GM23248 (cell line): ENCODE measurements around the gene IDI2. TPM values are rescaled to one million over a fixed set of nuclear protein-coding genes. Genes with fewer than 3 reads are reported as not detected.

Source experiments
- DNase-seq: peaks from one replicate; pipeline ENCODE4 v3.0.0-alpha.2; 2015
- H2AFZ ChIP-seq: fragments of 200-600 bp; sonication (generic); 2 replicates; pipeline ENCODE4 v1.6.1; 2016; ENCODE audit warnings: antibody characterized with exemption
- H3F3A ChIP-seq: fragments of 200-600 bp; sonication (generic); 2 replicates; pipeline ENCODE4 v1.6.1; 2016; ENCODE audit warnings: mild to moderate bottlenecking, antibody characterized with exemption, mixed run types; ENCODE audit not compliant: insufficient read depth
- H3K27ac ChIP-seq: fragments of 200-600 bp; sonication (generic); 2 replicates; pipeline ENCODE4 v1.5.1; 2016; ENCODE audit warnings: mild to moderate bottlenecking
- H3K27me3 ChIP-seq: fragments of 200-600 bp; sonication (generic); replicated peaks from 2 replicates; pipeline ENCODE4 v1.6.1; 2016; ENCODE audit warnings: mild to moderate bottlenecking; ENCODE audit not compliant: insufficient read depth
- H3K36me3 ChIP-seq: fragments of 200-600 bp; sonication (generic); 2 replicates; pipeline ENCODE4 v1.6.1; 2016; ENCODE audit warnings: low read depth, mild to moderate bottlenecking
- H3K4me1 ChIP-seq: fragments of 200-600 bp; sonication (generic); 2 replicates; pipeline ENCODE4 v1.6.1; 2016; ENCODE audit warnings: mild to moderate bottlenecking; ENCODE audit not compliant: insufficient read depth
- H3K4me2 ChIP-seq: fragments of 200-600 bp; sonication (generic); one replicate; pipeline ENCODE4 v1.6.1; 2016; ENCODE audit warnings: mild to moderate bottlenecking; ENCODE audit not compliant: unreplicated experiment
- H3K4me3 ChIP-seq: fragments of 200-600 bp; sonication (generic); 2 replicates; pipeline ENCODE4 v1.5.1; 2016; ENCODE audit warnings: mild to moderate bottlenecking
- H3K79me2 ChIP-seq: fragments of 200-600 bp; sonication (generic); 2 replicates; pipeline ENCODE4 v1.6.1; 2016; ENCODE audit warnings: mild to moderate bottlenecking; ENCODE audit not compliant: insufficient read depth
- H3K9ac ChIP-seq: fragments of 200-600 bp; sonication (generic); 2 replicates; pipeline ENCODE4 v1.6.1; 2016; ENCODE audit warnings: mild to moderate bottlenecking
- H3K9me2 ChIP-seq: fragments of 200-600 bp; sonication (generic); 2 replicates; pipeline ENCODE4 v1.6.1; 2016; ENCODE audit warnings: mixed run types, mild to moderate bottlenecking, moderate library complexity; ENCODE audit not compliant: insufficient read depth
- H3K9me3 ChIP-seq: fragments of 200-600 bp; sonication (generic); one replicate; pipeline ENCODE4 v1.6.1; 2017; ENCODE audit warnings: low read depth
- H4K20me1 ChIP-seq: fragments of 200-600 bp; sonication (generic); 2 replicates; pipeline ENCODE4 v1.6.0; 2016; ENCODE audit not compliant: insufficient read depth
- EZH2 ChIP-seq: fragments of 200-600 bp; sonication (generic); IDR thresholded peaks from 2 replicates; pipeline ENCODE4 v1.6.1; 2018; ENCODE audit warnings: antibody characterized with exemption, mild to moderate bottlenecking; ENCODE audit not compliant: insufficient read depth, poor library complexity, severe bottlenecking
- EZH2phosphoT487 ChIP-seq: fragments of 200-600 bp; sonication (generic); IDR thresholded peaks from 2 replicates; pipeline ENCODE4 v1.6.1; 2018; ENCODE audit warnings: antibody characterized with exemption, moderate library complexity, mild to moderate bottlenecking, low read depth; ENCODE audit not compliant: insufficient read depth
- WGBS, 2 experiments: methylation state at CpG; one replicate each; pipeline ENCODE4 v1.1.6; 2015 to 2017; ENCODE audit warnings: low lambda C conversion rate in 2 of 2, low coverage in 1 of 2; ENCODE audit errors: missing lambda C conversion rate in 2 of 2; 5-methylcytosine and 5-hydroxymethylcytosine counted together
- in situ Hi-C: fragments of 300-500 bp; cut with MboI; formaldehyde crosslinking; loops from 2 replicates; pipeline ENCODE4 v1.15.0; 2020
- polyA plus RNA-seq: library from polyadenylated mRNA; unstranded; fragments of >200 nt; fragmentation: Nextera tagmentation; extraction: Ambion mirVana; gene quantifications from 2 replicates; pipeline ENCODE4 v1.2.1, GENCODE V29; 2016
- total RNA-seq: library from RNA; depleted of rRNA; stranded (reverse); fragments of >200 nt; shearing (Covaris generic); gene quantifications from 2 replicates; pipeline ENCODE4 v1.2.3, GENCODE V29; 2014

Gene IDI2
- total and polyA plus RNA-seq, 2 experiments from 2014 or later = not detected

DNA sequence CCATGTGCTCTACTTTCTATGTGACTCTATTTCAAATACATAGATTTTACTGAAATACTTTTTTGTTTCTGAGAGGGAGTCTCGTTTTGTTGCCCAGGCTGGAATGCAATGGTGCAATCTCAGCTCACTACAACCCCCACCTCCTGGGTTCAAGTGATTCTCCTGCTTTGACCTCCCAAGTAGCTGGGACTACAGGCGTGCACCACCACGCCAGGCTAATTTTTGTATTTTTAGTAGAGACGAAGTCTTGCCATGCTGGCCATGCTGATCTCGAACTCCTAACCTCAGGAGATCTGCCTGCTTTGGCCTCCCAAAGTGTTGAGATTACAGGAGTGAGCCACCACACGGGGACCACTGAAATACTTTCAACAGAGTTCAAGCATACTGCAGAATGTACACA, 19.8 kb upstream of the IDI2 start:
- H3K36me3 ChIP-seq = peaks cover 28% of the 10 kb centered on the region
- H3F3A ChIP-seq = peaks cover 15% of the 10 kb centered on the region
- TF ChIP-seq EZH2phosphoT487 (no peak), EZH2 (no peak)
- WGBS, 2 experiments = 73 to 78% methylated on average over 6 of the region's 6 CpGs
- peaks cover 59% of the 10 kb centered on the region for H3K79me2 ChIP-seq
- no peaks in the 10 kb centered on the region for H3K27me3 ChIP-seq
- no peak overlapping the region for H2AFZ ChIP-seq
- no peaks in the 10 kb centered on the region for H4K20me1 ChIP-seq
- H3K9me3 ChIP-seq = no peaks in the 10 kb centered on the region
- no peaks in the 10 kb centered on the region for H3K9me2 ChIP-seq
- no peak overlapping the region for H3K27ac ChIP-seq
- in situ Hi-C loops = no loop called here
- no peak overlapping the region for H3K4me2 ChIP-seq
- H3K4me3 ChIP-seq = no peak overlapping the region
- DNase-seq = no peak
- H3K9ac ChIP-seq = no peak overlapping the region
- H3K4me1 ChIP-seq = peaks cover 9% of the 10 kb centered on the region

DNA sequence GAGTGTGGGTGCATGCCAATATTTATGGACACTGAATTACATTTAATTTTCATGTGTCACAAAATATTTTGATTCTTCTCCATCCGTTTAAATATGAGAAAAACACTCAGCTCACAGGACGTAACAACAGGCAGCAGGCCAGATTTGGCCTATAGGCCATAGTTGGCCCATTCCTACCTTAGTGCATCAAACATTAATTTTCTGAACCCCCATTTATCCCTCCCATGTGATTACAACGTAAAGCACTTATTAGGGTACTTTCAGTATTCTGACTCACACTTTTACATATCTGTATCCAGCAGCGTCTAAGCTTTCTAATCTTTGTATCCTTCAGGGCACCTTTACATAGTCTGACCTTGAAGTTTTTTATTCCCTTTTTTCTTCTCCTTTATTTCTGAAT, 19.3 kb upstream of the IDI2 start:
- Histone ChIP-seq H3K36me3 (peaks cover 30% of the 10 kb centered on the region), H3K9me2 (no peaks in the 10 kb centered on the region), H3K9ac (no peak overlapping the region), H2AFZ (no peak overlapping the region), H3K4me3 (no peak overlapping the region), H3K27me3 (no peaks in the 10 kb centered on the region), H3K27ac (no peak overlapping the region), H3K79me2 (peaks cover 54% of the 10 kb centered on the region), H3F3A (peaks cover 11% of the 10 kb centered on the region; the same call in 1 of the 2 replicates), H4K20me1 (no peaks in the 10 kb centered on the region), H3K4me1 (peaks cover 5% of the 10 kb centered on the region; the same call in 1 of the 2 replicates), H3K4me2 (no peak overlapping the region), H3K9me3 (no peaks in the 10 kb centered on the region)
- DNase-seq = no peak
- TF ChIP-seq EZH2phosphoT487 (no peak), EZH2 (no peak)
- in situ Hi-C loops = no loop called here
- 66 to 67% methylated on average over 4 of the region's 4 CpGs for WGBS, 2 experiments

DNA sequence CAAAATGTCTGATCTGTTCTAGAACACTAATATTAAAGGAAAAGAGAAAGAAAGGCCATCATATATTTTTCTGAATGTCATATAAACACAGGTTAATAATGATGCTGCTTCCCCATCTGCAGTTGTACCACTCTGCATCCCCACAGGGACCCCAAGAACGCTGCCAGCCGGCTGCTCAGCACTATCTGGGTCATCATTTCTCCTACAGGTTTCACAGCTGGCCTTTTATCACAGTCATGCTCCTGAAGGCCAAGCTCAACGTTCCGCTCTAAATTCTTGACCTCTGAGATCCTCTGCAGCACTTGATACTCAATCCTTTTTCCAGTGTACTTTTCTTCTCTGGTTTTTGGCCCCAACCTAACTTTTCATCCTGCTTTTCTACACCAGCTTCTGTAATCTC, 18.5 kb upstream of the IDI2 start:
- peaks cover 3% of the 10 kb centered on the region; the same call in 1 of the 2 replicates for H3K4me1 ChIP-seq
- 0 out of 2 replicates have a peak, but pooled peaks cover 5% of the 10 kb centered on the region for H3F3A ChIP-seq
- WGBS, 2 experiments = 78 to 88% methylated on average over 4 of the region's 4 CpGs
- H3K9ac ChIP-seq = no peak overlapping the region
- no peak overlapping the region for H3K27ac ChIP-seq
- no peak for TF ChIP-seq EZH2
- no peak for TF ChIP-seq EZH2phosphoT487
- H4K20me1 ChIP-seq = no peaks in the 10 kb centered on the region
- peaks cover 51% of the 10 kb centered on the region for H3K79me2 ChIP-seq
- H2AFZ ChIP-seq = no peak overlapping the region
- DNase-seq = no peak
- H3K4me2 ChIP-seq = no peak overlapping the region
- H3K9me2 ChIP-seq = no peaks in the 10 kb centered on the region
- no peaks in the 10 kb centered on the region for H3K27me3 ChIP-seq
- in situ Hi-C loops = no loop called here
- H3K4me3 ChIP-seq = no peak overlapping the region
- H3K9me3 ChIP-seq = no peaks in the 10 kb centered on the region
- peaks cover 30% of the 10 kb centered on the region for H3K36me3 ChIP-seq

DNA sequence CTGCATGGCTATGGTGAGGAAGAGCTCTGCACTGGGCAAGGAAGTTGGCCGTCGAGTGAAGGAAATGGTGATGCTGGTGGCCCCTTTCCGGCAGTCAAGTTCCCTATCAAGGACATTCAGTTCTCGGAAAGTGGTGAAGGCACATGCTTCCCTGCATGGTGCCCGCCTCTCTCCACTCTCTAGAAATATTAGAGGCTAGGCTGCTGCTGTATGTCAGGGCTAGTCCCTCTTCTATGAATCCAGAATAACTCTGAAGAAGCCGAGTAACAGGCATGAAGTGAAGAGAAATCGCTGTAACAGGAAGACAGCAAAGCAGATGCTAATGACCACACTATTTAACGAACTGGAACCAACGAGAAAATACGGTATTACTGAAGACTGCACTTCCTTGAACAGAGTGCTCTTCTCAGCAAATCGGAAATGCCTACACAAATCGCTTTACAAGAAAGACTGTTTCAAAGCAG, 17.9 kb upstream of the IDI2 start:
- H3K79me2 ChIP-seq = peaks cover 51% of the 10 kb centered on the region
- H3K9me3 ChIP-seq = no peaks in the 10 kb centered on the region
- H3F3A ChIP-seq = 0 out of 2 replicates have a peak, but pooled peaks cover 5% of the 10 kb centered on the region
- H4K20me1 ChIP-seq = no peaks in the 10 kb centered on the region
- H3K4me1 ChIP-seq = peaks cover 3% of the 10 kb centered on the region; the same call in 1 of the 2 replicates
- peaks cover 30% of the 10 kb centered on the region for H3K36me3 ChIP-seq
- WGBS, 2 experiments = 86 to 91% methylated on average over 12 of the region's 12 CpGs
- DNase-seq = no peak
- no peaks in the 10 kb centered on the region for H3K27me3 ChIP-seq
- no peak overlapping the region for H3K27ac ChIP-seq
- no peak overlapping the region for H3K4me3 ChIP-seq
- TF ChIP-seq EZH2phosphoT487 (no peak), EZH2 (no peak)
- H3K9me2 ChIP-seq = no peaks in the 10 kb centered on the region
- H3K4me2 ChIP-seq = no peak overlapping the region
- no peak overlapping the region for H3K9ac ChIP-seq
- in situ Hi-C loops = no loop called here
- no peak overlapping the region for H2AFZ ChIP-seq
